ENCODE results near the gene HTR1E.

The HTR1E gene

GRCh38 chr6:86959656-86960055 is 22.3 kb downstream of the HTR1E start:
- H3K4me3 ChIP-seq (ENCODE audit: low read depth, low read length) = no peak overlapping the region
- DNase-seq (ENCODE audit: low read depth) = no peak
- no peak for TF ChIP-seq CTCF (IDR thresholded peaks at IDR 0.05; ENCODE audit: low read depth, low read length, missing control alignments)

GRCh38 chr6:86961455-86962200 is 24.3 kb downstream of the HTR1E start:
- H3K4me3 ChIP-seq (ENCODE audit: low read depth, low read length) = no peak overlapping the region
- no peak for TF ChIP-seq CTCF (IDR thresholded peaks at IDR 0.05; ENCODE audit: low read depth, low read length, missing control alignments)
- DNase-seq (ENCODE audit: low read depth) = no peak

- TF ChIP-seq CTCF (IDR thresholded peaks at IDR 0.05; ENCODE audit: low read depth, low read length, missing control alignments) = no peak
- no peak overlapping the region for H3K4me3 ChIP-seq (ENCODE audit: low read depth, low read length)
- no peak for DNase-seq (ENCODE audit: low read depth)
These were observed 26.0 kb downstream of the HTR1E start for GRCh38 chr6:86963352-86963751.

GRCh38 chr6:86964029-86964579 is 26.8 kb downstream of the HTR1E start:
- H3K4me3 ChIP-seq (ENCODE audit: low read depth, low read length) = no peak overlapping the region
- TF ChIP-seq CTCF (IDR thresholded peaks at IDR 0.05; ENCODE audit: low read depth, low read length, missing control alignments) = no peak
- no peak for DNase-seq (ENCODE audit: low read depth)

GRCh38 chr6:86966271-86966670 is 28.9 kb downstream of the HTR1E start:
- H3K4me3 ChIP-seq (ENCODE audit: low read depth, low read length) = no peak overlapping the region
- DNase-seq (ENCODE audit: low read depth) = no peak
- no peak for TF ChIP-seq CTCF (IDR thresholded peaks at IDR 0.05; ENCODE audit: low read depth, low read length, missing control alignments)

GRCh38 chr6:86969573-86969972 is 32.2 kb downstream of the HTR1E start:
- DNase-seq (ENCODE audit: low read depth) = no peak
- TF ChIP-seq CTCF (IDR thresholded peaks at IDR 0.05; ENCODE audit: low read depth, low read length, missing control alignments) = no peak
- no peak overlapping the region for H3K4me3 ChIP-seq (ENCODE audit: low read depth, low read length)

GRCh38 chr6:86973088-86973487 is 35.8 kb downstream of the HTR1E start:
- no peak for TF ChIP-seq CTCF (IDR thresholded peaks at IDR 0.05; ENCODE audit: low read depth, low read length, missing control alignments)
- DNase-seq (ENCODE audit: low read depth) = no peak

More at GRCh38 chr6:86973088-86973487, 35.8 kb downstream of the HTR1E start:
- no peak overlapping the region for H3K4me3 ChIP-seq (ENCODE audit: low read depth, low read length)
